Naive thymus-derived CD4-positive, alpha-beta T cell (primary cell): ENCODE data around the gene TSHZ2. TPM values are rescaled to one million over a fixed set of nuclear protein-coding genes. Genes with fewer than 3 reads are reported as not detected.

ENCODE experiments used
- ATAC-seq: fragments of 150-1000 bp; cut with Tn5 transposase; 2 replicates; pipeline ENCODE4 v1.10.0; 2021; ENCODE audit warnings: mild to moderate bottlenecking, moderate library complexity
- CTCF ChIA-PET: fragments of 350-600 bp; sonication (Branson Sonifier 250); formaldehyde crosslinking; loops from one replicate; lab custom pipeline; 2021; ENCODE audit warnings: antibody characterized with exemption; lab: Charles Lee
- POLR2A ChIA-PET: fragments of 350-600 bp; sonication (Branson Sonifier 250); formaldehyde crosslinking; loops from one replicate; lab custom pipeline; 2021; ENCODE audit warnings: antibody characterized with exemption, inconsistent platforms; lab: Charles Lee
- DNase-seq, 9 donors: peaks; one replicate each; pipeline versions ENCODE4 v3.0.0 to v3.0.0-alpha.2; 2020 to 2022; ENCODE audit warnings: mixed read lengths in 1 of 9
- H3K27ac ChIP-seq: one replicate; pipeline ENCODE4 v1.7.0; 2013; ENCODE audit warnings: mild to moderate bottlenecking, low read depth, low read length, moderate library complexity
- H3K27me3 ChIP-seq, 2 donors: one replicate each; pipeline ENCODE4 v1.7.0; 2013; ENCODE audit warnings: low read length in 2 of 2, mild to moderate bottlenecking in 2 of 2, moderate library complexity in 2 of 2; ENCODE audit not compliant: control insufficient read depth in 2 of 2, insufficient read depth in 2 of 2
- H3K36me3 ChIP-seq, 3 experiments: 1 replicate in 2 of 3; 2 replicates in 1 of 3; pipeline ENCODE4 v1.7.0; 2013; ENCODE audit warnings: low read length in 3 of 3, mild to moderate bottlenecking in 3 of 3, moderate library complexity in 1 of 3; ENCODE audit not compliant: insufficient read depth in 3 of 3, control insufficient read depth in 2 of 3
- H3K4me1 ChIP-seq, 2 donors: one replicate each; pipeline ENCODE4 v1.7.0; 2013; ENCODE audit warnings: low read length in 2 of 2, mild to moderate bottlenecking in 2 of 2, moderate library complexity in 1 of 2; ENCODE audit not compliant: control insufficient read depth in 2 of 2, insufficient read depth in 2 of 2
- H3K4me3 ChIP-seq: 2 replicates; pipeline ENCODE4 v1.7.0; 2013; ENCODE audit warnings: mild to moderate bottlenecking, low read length
- H3K9me3 ChIP-seq, 3 experiments: 1 replicate in 2 of 3; 2 replicates in 1 of 3; pipeline ENCODE4 v1.7.0; 2013; ENCODE audit warnings: low read length in 3 of 3; ENCODE audit not compliant: control insufficient read depth in 2 of 3
- H3K27ac Mint-ChIP-seq, 9 donors: one replicate each; pipeline ENCODE4 v1.8.0; 2020 to 2022; ENCODE audit warnings: mixed read lengths in 9 of 9, mild to moderate bottlenecking in 8 of 9, moderate library complexity in 5 of 9, inconsistent platforms in 2 of 9
- H3K27me3 Mint-ChIP-seq, 5 donors: one replicate each; pipeline ENCODE4 v1.8.0; 2021 to 2022; ENCODE audit warnings: mixed read lengths in 5 of 5, mild to moderate bottlenecking in 1 of 5
- H3K36me3 Mint-ChIP-seq, 5 donors: one replicate each; pipeline ENCODE4 v1.8.0; 2020 to 2022; ENCODE audit warnings: mixed read lengths in 5 of 5, mild to moderate bottlenecking in 3 of 5, inconsistent platforms in 1 of 5
- H3K4me1 Mint-ChIP-seq, 7 donors: one replicate each; pipeline ENCODE4 v1.8.0; 2020 to 2022; ENCODE audit warnings: mixed read lengths in 7 of 7, mild to moderate bottlenecking in 3 of 7, inconsistent platforms in 1 of 7
- H3K4me3 Mint-ChIP-seq, 10 donors: one replicate each; pipeline ENCODE4 v1.8.0; 2020 to 2022; ENCODE audit warnings: mild to moderate bottlenecking in 10 of 10, mixed read lengths in 10 of 10, moderate library complexity in 6 of 10, inconsistent platforms in 2 of 10
- H3K9me3 Mint-ChIP-seq, 11 donors: one replicate each; pipeline ENCODE4 v1.8.0; 2020 to 2022; ENCODE audit warnings: mixed read lengths in 11 of 11, mild to moderate bottlenecking in 4 of 11, inconsistent platforms in 1 of 11, moderate library complexity in 1 of 11
- intact Hi-C, 2 donors: fragments of 100-400 bp; cut with micrococcal nuclease; formaldehyde crosslinking; loops; one replicate each; pipeline ENCODE4 v1.15.1; 2023
- polyA plus RNA-seq, 2 donors: library from polyadenylated mRNA; unstranded; fragments of 300-500 nt; fragmentation: Illumina TruSeq; gene quantifications; one replicate each; pipeline ENCODE4 v1.2.3, GENCODE V29; 2021
- total RNA-seq, 6 experiments: library from RNA in 5 of 6; stranded (reverse) in 5 of 6; gene quantifications; 1 replicate in 5 of 6; 2 replicates in 1 of 6; pipeline ENCODE4 v1.2.3 and lab custom pipeline; 2021 to 2026

TSHZ2 gene
- total and polyA plus RNA-seq, 7 experiments from 2014 or later = 6.0 to 84.5 (median 42.5) TPM

DNA sequence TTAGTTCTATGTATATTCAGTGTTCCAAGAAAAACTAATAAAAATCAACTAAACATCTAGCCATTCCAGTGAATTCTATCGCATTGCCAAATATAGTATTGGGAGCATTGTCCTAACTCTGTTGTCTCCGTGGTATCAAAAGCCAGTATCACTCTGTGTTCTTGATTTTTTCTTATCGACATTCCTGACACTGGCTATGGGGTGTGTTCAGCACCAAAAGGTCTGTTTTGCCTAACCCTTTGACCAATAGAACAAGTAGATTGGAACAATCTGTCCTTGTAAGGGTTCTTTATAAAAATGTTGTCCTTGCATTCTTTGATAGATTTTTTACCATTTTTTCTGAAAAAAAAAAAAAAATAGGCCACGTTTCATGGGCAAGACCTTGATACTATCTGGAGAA lies 161.5 kb downstream of the TSHZ2 start:
- no peaks in the 10 kb centered on the region for H3K27me3 ChIP-seq
- H3K27ac ChIP-seq = no peak overlapping the region
- POLR2A ChIA-PET = interaction anchor here (0.6 to 0.9 kb wide), 2 partner anchors 13 to 768 kb away, joined by 3 read pairs; no protein-coding TSS in a partner anchor
- no peaks in the 10 kb centered on the region for H3K9me3 ChIP-seq
- Mint-ChIP-seq H3K4me3 (no peak overlapping the region), H3K27me3 (no peaks in the 10 kb centered on the region), H3K36me3 (peaks cover 0 to 22% (median 12%) of the 10 kb centered on the region in 5 donors), H3K4me1 (peaks cover 12 to 60% (median 34%) of the 10 kb centered on the region in 7 donors), H3K27ac (no peak overlapping the region), H3K9me3 (no peaks in the 10 kb centered on the region)
- H3K36me3 ChIP-seq = no peaks in the 10 kb centered on the region
- H3K4me1 ChIP-seq = peaks cover 0 to 8% of the 10 kb centered on the region in 2 donors
- ATAC-seq (no peak), DNase-seq (no peak)
- H3K4me3 ChIP-seq = no peak overlapping the region
- intact Hi-C loops = loop anchor here in 1 of 2 donors (10.0 kb wide), 1 partner anchor 159 kb away; the partner anchor contains the start of gene TSHZ2
- CTCF ChIA-PET = no interaction called here

- Histone ChIP-seq H3K27ac (no peak overlapping the region), H3K4me3 (no peak overlapping the region), H3K9me3 (no peaks in the 10 kb centered on the region), H3K27me3 (no peaks in the 10 kb centered on the region), H3K4me1 (peaks cover 0 to 8% of the 10 kb centered on the region in 2 donors), H3K36me3 (no peaks in the 10 kb centered on the region)
- POLR2A ChIA-PET = no interaction called here
- no peaks in the 10 kb centered on the region for H3K9me3 Mint-ChIP-seq
- DNase-seq = no peak
- H3K27ac Mint-ChIP-seq = no peak overlapping the region
- H3K4me3 Mint-ChIP-seq = no peak overlapping the region
- H3K4me1 Mint-ChIP-seq = peaks cover 17 to 61% (median 41%) of the 10 kb centered on the region in 7 donors
- ATAC-seq = no peak
- CTCF ChIA-PET = interaction anchor here (0.6 kb wide), 1 partner anchor 531 kb away, joined by 4 read pairs; no protein-coding TSS in a partner anchor
- H3K27me3 Mint-ChIP-seq = no peaks in the 10 kb centered on the region
- intact Hi-C loops = loop anchor here in 1 of 2 donors (10.0 kb wide), 1 partner anchor 162 kb away; the partner anchor contains the start of gene TSHZ2
- peaks cover 2 to 26% (median 19%) of the 10 kb centered on the region in 5 donors for H3K36me3 Mint-ChIP-seq
These were observed 164.3 kb downstream of the TSHZ2 start for GRCh38 chr20:53136473-53136872.

- H3K9me3 Mint-ChIP-seq = peaks cover 0 to 3% (median 0%) of the 10 kb centered on the region in 11 donors
- Histone ChIP-seq H3K27ac (no peak overlapping the region), H3K4me1 (peaks cover 0 to 5% of the 10 kb centered on the region in 2 donors), H3K9me3 (no peaks in the 10 kb centered on the region), H3K36me3 (no peaks in the 10 kb centered on the region), H3K4me3 (no peak overlapping the region), H3K27me3 (no peaks in the 10 kb centered on the region)
- peak overlapping the region in 1 of 10 donors; percentile 14 for H3K4me3 Mint-ChIP-seq
- ATAC-seq (no peak), DNase-seq (no peak)
- intact Hi-C loops = loop anchor here in 1 of 2 donors (10.0 kb wide), 1 partner anchor 164 kb away; the partner anchor contains the start of gene TSHZ2
- peak overlapping the region in 3 of 9 donors; percentile 14 to 69 (median 28) for H3K27ac Mint-ChIP-seq
- POLR2A ChIA-PET = interaction anchor here (0.7 kb wide), 1 partner anchor 12 kb away, joined by 4 read pairs; no protein-coding TSS in a partner anchor
- CTCF ChIA-PET = interaction anchor here (0.6 kb wide), 1 partner anchor 46 kb away, joined by 3 read pairs; no protein-coding TSS in a partner anchor
- no peaks in the 10 kb centered on the region for H3K27me3 Mint-ChIP-seq
- peaks cover 10 to 47% (median 32%) of the 10 kb centered on the region in 7 donors for H3K4me1 Mint-ChIP-seq
- H3K36me3 Mint-ChIP-seq = peaks cover 5 to 26% (median 19%) of the 10 kb centered on the region in 5 donors
These were observed 166.5 kb downstream of the TSHZ2 start for GRCh38 chr20:53138454-53139262.

- peaks cover 5 to 31% (median 19%) of the 10 kb centered on the region in 5 donors for H3K36me3 Mint-ChIP-seq
- peaks cover 0 to 3% (median 0%) of the 10 kb centered on the region in 11 donors for H3K9me3 Mint-ChIP-seq
- Histone ChIP-seq H3K27ac (no peak overlapping the region), H3K27me3 (no peaks in the 10 kb centered on the region), H3K4me3 (no peak overlapping the region), H3K9me3 (no peaks in the 10 kb centered on the region), H3K4me1 (peaks cover 0 to 5% of the 10 kb centered on the region in 2 donors), H3K36me3 (no peaks in the 10 kb centered on the region)
- peaks cover 15 to 59% (median 42%) of the 10 kb centered on the region in 7 donors for H3K4me1 Mint-ChIP-seq
- peak overlapping the region in 2 of 9 donors; percentile 61 to 70 for H3K27ac Mint-ChIP-seq
- ATAC-seq (no peak), DNase-seq (no peak)
- H3K27me3 Mint-ChIP-seq = no peaks in the 10 kb centered on the region
- POLR2A ChIA-PET = interaction anchor here (0.5 to 0.6 kb wide), 2 partner anchors 72 to 633 kb away, joined by 3 to 5 read pairs; no protein-coding TSS in a partner anchor
- CTCF ChIA-PET = no interaction called here
- intact Hi-C loops = no loop called here
- H3K4me3 Mint-ChIP-seq = peak overlapping the region in 1 of 10 donors; percentile 43
These were observed 169.3 kb downstream of the TSHZ2 start for GRCh38 chr20:53141201-53142050.

- H3K9me3 ChIP-seq = no peaks in the 10 kb centered on the region
- no peak overlapping the region for H3K27ac ChIP-seq
- ATAC-seq (no peak), DNase-seq (no peak)
- Mint-ChIP-seq H3K4me3 (peak overlapping the region in 1 of 10 donors; percentile 19), H3K27ac (peak overlapping the region in 4 of 9 donors; percentile 61 to 71 (median 65)), H3K4me1 (peaks cover 18 to 62% (median 50%) of the 10 kb centered on the region in 7 donors), H3K9me3 (peaks cover 0 to 3% (median 0%) of the 10 kb centered on the region in 11 donors), H3K27me3 (no peaks in the 10 kb centered on the region), H3K36me3 (peaks cover 5 to 27% (median 17%) of the 10 kb centered on the region in 5 donors)
- ChIA-PET CTCF (no interaction called here), POLR2A (interaction anchor here (0.5 to 0.6 kb wide), 2 partner anchors 71 to 634 kb away, joined by 3 to 5 read pairs; no protein-coding TSS in a partner anchor)
- intact Hi-C loops = no loop called here
- no peak overlapping the region for H3K4me3 ChIP-seq
- H3K36me3 ChIP-seq = no peaks in the 10 kb centered on the region
- H3K27me3 ChIP-seq = no peaks in the 10 kb centered on the region
- H3K4me1 ChIP-seq = peaks cover 0 to 5% of the 10 kb centered on the region in 2 donors
These were observed 170.3 kb downstream of the TSHZ2 start for GRCh38 chr20:53142225-53143127.
